MCF 10A (cell line): Measurements from ENCODE around the gene FMNL2. TPM values are rescaled to one million over a fixed set of nuclear protein-coding genes. Genes with fewer than 3 reads are reported as not detected.

Experiments
- BruUV-seq: library from RNA; stranded (reverse); fragments of 400-500 nt; replicated peaks from 2 replicates; lab custom pipeline; 2021; lab: Mats Ljungman, UMichigan
- CTCF ChIA-PET: fragments of 300-600 bp; sonication (Branson Sonifier 250); formaldehyde crosslinking; extraction: SDS; loops from one replicate; lab custom pipeline; 2021; ENCODE audit warnings: antibody characterized with exemption, inconsistent platforms; lab: Yijun Ruan, JAX
- POLR2A ChIA-PET: fragments of 300-600, 350-650 bp; sonication (Branson Sonifier 250); formaldehyde crosslinking; extraction: SDS; loops from one replicate; lab custom pipeline; 2020; ENCODE audit warnings: antibody characterized with exemption, inconsistent platforms; lab: Yijun Ruan, JAX
- DNase-seq: peaks from one replicate; pipeline ENCODE4 v3.0.0-alpha.2; 2018; ENCODE audit not compliant: unreplicated experiment
- H3K27ac Mint-ChIP-seq: one replicate; pipeline ENCODE4 v1.8.0; 2022; ENCODE audit warnings: mild to moderate bottlenecking, low read depth, mixed read lengths; ENCODE audit not compliant: unreplicated experiment
- H3K27me3 Mint-ChIP-seq: one replicate; pipeline ENCODE4 v1.8.0; 2022; ENCODE audit warnings: mixed read lengths; ENCODE audit not compliant: insufficient read depth, unreplicated experiment
- H3K36me3 Mint-ChIP-seq: one replicate; pipeline ENCODE4 v1.8.0; 2022; ENCODE audit warnings: mild to moderate bottlenecking, moderate library complexity, mixed read lengths; ENCODE audit not compliant: insufficient read depth, unreplicated experiment
- H3K4me1 Mint-ChIP-seq: one replicate; pipeline ENCODE4 v1.8.0; 2022; ENCODE audit warnings: mixed read lengths; ENCODE audit not compliant: insufficient read depth, unreplicated experiment
- H3K4me3 Mint-ChIP-seq: one replicate; pipeline ENCODE4 v1.8.0; 2022; ENCODE audit warnings: mild to moderate bottlenecking, moderate library complexity, mixed read lengths; ENCODE audit not compliant: unreplicated experiment
- H3K9me3 Mint-ChIP-seq: one replicate; pipeline ENCODE4 v1.8.0; 2022; ENCODE audit warnings: mixed read lengths; ENCODE audit not compliant: unreplicated experiment
- intact Hi-C: fragments of 100-400 bp; cut with micrococcal nuclease; formaldehyde crosslinking; loops from 2 replicates; pipeline ENCODE4 v1.14.1; 2022
- total RNA-seq: library from RNA; stranded (reverse); gene quantifications from 2 replicates; pipeline ENCODE4 v1.2.3, GENCODE V29; 2022
- TF ChIP-seq, protein P1 (sequence below): fragments of 200-600 bp; IDR thresholded peaks from one replicate; pipeline ENCODE4 v1.8.0; 2022; ENCODE audit warnings: antibody characterized with exemption, mild to moderate bottlenecking; ENCODE audit not compliant: unreplicated experiment

The FMNL2 gene
- total RNA-seq, 1 experiment from 2014 or later: 76.5 TPM

DNA sequence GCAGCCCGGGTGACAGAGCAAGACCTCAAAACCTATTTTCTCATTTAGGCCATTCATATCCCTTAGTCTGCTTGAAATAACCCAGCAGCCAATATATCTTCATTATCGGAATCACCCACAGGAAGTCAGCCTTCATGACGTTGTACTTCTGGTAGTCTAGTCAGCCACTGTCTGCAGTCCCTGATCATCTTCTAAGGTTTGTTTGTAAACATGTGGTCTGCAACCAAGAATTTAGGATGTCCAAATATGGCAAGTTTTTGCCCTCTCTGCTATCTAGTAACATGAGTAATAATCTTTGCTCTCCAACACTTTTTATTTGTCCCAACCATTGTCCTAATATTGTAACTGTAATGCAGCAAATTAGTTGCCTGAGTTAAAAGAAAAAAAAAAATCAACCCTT is 289.8 kb downstream of the FMNL2 start:
- TF ChIP-seq, protein P1, sequence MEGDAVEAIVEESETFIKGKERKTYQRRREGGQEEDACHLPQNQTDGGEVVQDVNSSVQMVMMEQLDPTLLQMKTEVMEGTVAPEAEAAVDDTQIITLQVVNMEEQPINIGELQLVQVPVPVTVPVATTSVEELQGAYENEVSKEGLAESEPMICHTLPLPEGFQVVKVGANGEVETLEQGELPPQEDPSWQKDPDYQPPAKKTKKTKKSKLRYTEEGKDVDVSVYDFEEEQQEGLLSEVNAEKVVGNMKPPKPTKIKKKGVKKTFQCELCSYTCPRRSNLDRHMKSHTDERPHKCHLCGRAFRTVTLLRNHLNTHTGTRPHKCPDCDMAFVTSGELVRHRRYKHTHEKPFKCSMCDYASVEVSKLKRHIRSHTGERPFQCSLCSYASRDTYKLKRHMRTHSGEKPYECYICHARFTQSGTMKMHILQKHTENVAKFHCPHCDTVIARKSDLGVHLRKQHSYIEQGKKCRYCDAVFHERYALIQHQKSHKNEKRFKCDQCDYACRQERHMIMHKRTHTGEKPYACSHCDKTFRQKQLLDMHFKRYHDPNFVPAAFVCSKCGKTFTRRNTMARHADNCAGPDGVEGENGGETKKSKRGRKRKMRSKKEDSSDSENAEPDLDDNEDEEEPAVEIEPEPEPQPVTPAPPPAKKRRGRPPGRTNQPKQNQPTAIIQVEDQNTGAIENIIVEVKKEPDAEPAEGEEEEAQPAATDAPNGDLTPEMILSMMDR: no peak
- intact Hi-C loops: no loop called here
- no TSS peak for BruUV-seq
- no peak overlapping the region for H3K4me3 Mint-ChIP-seq
- no peaks in the 10 kb centered on the region for H3K4me1 Mint-ChIP-seq
- no peak for DNase-seq
- no peaks in the 10 kb centered on the region for H3K9me3 Mint-ChIP-seq
- CTCF ChIA-PET: interaction anchor here (0.7 to 1.1 kb wide), 3 partner anchors 10 to 18 kb away, joined by 3 to 4 read pairs (median 3); no protein-coding TSS in a partner anchor
- H3K27ac Mint-ChIP-seq: no peak overlapping the region
- POLR2A ChIA-PET: interaction anchor here (1.0 kb wide), 1 partner anchor 18 kb away, joined by 5 read pairs; no protein-coding TSS in a partner anchor
- peaks cover 55% of the 10 kb centered on the region for H3K36me3 Mint-ChIP-seq
- H3K27me3 Mint-ChIP-seq: no peaks in the 10 kb centered on the region

DNA sequence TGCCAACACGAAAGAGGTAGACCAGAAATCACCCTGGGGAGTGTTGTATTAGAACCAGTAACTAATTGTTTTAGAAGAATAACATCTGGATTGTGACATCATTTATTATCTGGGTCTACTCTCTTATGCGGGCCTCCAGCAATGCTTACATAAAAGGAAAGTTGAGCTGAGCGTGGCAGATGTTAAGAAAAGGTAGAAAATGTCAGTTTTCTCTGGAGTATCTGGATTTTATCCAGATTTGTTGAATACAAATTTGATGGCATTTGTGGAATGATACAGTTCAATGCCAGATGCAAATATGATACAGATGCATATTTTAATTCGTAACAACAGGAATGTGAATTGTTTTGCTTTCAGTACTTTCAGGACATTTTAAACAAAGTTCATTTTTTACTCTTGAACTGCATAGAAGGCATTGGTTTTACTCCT is 292.0 kb downstream of the FMNL2 start:
- TF ChIP-seq, protein P1: no peak
- ChIA-PET POLR2A (interaction anchor here (0.8 kb wide), 1 partner anchor 434 kb away, joined by 6 read pairs; no protein-coding TSS in a partner anchor), CTCF (interaction anchor here (0.8 to 3.2 kb wide), 12 partner anchors 9 to 451 kb away, joined by 3 to 20 read pairs (median 6); partner anchors contain the start of gene STAM2)
- DNase-seq: no peak
- no TSS peak for BruUV-seq
- no peak overlapping the region for H3K4me3 Mint-ChIP-seq
- peak overlapping the region; percentile 49 for H3K27ac Mint-ChIP-seq
- H3K36me3 Mint-ChIP-seq: peaks cover 40% of the 10 kb centered on the region
- no peaks in the 10 kb centered on the region for H3K4me1 Mint-ChIP-seq
- no peaks in the 10 kb centered on the region for H3K9me3 Mint-ChIP-seq
- no peaks in the 10 kb centered on the region for H3K27me3 Mint-ChIP-seq
- intact Hi-C loops: loop anchor here (1.0 to 2.0 kb wide), 3 partner anchors 158 to 450 kb away; no protein-coding TSS in a partner anchor

DNA sequence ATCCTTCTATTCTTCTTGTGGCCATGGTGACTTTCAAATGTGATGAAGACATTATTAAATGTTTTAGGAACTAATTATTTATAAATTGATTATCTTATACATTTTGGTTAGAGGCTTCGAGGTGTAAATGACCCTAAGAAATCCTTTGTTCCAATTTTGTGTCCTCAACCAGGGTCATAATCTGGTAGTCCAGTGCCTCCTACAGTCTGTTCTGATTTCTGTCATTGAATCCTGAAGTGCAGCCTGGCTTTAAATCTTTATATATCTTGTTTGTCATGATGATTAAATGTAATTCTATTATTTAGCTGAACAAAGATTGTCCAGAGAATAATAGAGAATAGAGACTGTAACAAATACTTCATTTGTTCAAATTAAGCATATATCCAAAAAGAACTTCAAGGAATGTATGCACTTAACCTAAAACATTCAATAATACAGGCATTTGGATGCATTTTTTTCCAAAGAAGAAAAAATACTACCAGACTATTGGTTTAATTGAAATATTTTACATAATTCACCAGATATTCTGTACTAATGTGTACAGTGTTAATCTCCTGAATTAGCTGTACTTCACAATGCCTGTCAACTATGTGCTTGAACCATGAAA is 292.5 kb downstream of the FMNL2 start:
- Mint-ChIP-seq H3K36me3 (peaks cover 40% of the 10 kb centered on the region), H3K27me3 (no peaks in the 10 kb centered on the region), H3K9me3 (no peaks in the 10 kb centered on the region), H3K4me1 (no peaks in the 10 kb centered on the region), H3K4me3 (no peak overlapping the region), H3K27ac (no peak overlapping the region)
- intact Hi-C loops: loop anchor here (1.0 to 2.0 kb wide), 3 partner anchors 159 to 451 kb away; no protein-coding TSS in a partner anchor
- TF ChIP-seq, protein P1: peak; percentile 52
- no TSS peak for BruUV-seq
- CTCF ChIA-PET: interaction anchor here (0.6 to 3.2 kb wide), 23 partner anchors 8 to 1388 kb away, joined by 3 to 20 read pairs (median 4); partner anchors contain the start of gene STAM2
- DNase-seq: peak; percentile 39
- POLR2A ChIA-PET: no interaction called here

DNA sequence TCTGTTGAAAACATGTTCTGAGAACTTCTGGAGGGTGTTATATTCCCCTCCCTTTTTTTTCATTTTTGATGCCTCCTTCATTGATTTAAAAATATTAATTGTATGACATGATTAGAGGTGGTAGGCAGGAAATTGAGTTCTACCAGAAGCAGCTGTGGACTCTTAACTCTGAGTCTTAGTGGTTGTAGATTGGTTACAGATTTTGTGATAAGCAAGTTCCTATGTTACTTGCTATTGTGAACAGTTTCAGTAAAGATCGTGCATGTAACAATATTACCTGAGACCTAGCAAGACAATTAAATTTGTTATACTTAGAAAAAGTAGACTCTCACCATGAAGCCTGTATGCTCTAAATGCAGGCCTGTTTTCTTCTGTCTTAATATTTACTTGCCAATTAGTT is 294.2 kb downstream of the FMNL2 start:
- Mint-ChIP-seq H3K9me3 (no peaks in the 10 kb centered on the region), H3K36me3 (peaks cover 49% of the 10 kb centered on the region), H3K27ac (no peak overlapping the region), H3K27me3 (no peaks in the 10 kb centered on the region), H3K4me3 (no peak overlapping the region), H3K4me1 (no peaks in the 10 kb centered on the region)
- ChIA-PET POLR2A (no interaction called here), CTCF (interaction anchor here (1.3 to 8.6 kb wide), 3 partner anchors 13 to 454 kb away, joined by 3 to 99 read pairs (median 4); partner anchors contain the start of gene STAM2)
- TF ChIP-seq, protein P1: no peak
- intact Hi-C loops: no loop called here
- no peak for DNase-seq
- no TSS peak for BruUV-seq
